Hepatocyte (in vitro differentiated cells): ENCODE results near the gene NXT1.

ENCODE experiments used
- CTCF ChIP-seq: fragments of 200-600 bp; sonication (generic); IDR thresholded peaks from 2 replicates; pipeline ENCODE4 v1.5.1; 2016; ENCODE audit warnings: antibody characterized with exemption, mild to moderate bottlenecking; ENCODE audit not compliant: poor library complexity
- EZH2 ChIP-seq: fragments of 200-600 bp; sonication (generic); IDR thresholded peaks from 2 replicates; pipeline ENCODE4 v1.6.1; 2016; ENCODE audit warnings: antibody characterized with exemption, mild to moderate bottlenecking, borderline replicate concordance

- no peak for TF ChIP-seq EZH2
- no peak for TF ChIP-seq CTCF
Observed at GRCh38 chr20:23332467-23332866, 18.1 kb upstream of the NXT1 start.
